ENCODE results near the gene TMEM14B.
A peak's percentile ranks its signal among the peaks of the same experiment; 100 is the strongest.
"Not testable (repeated sequence)": the region's sequence is repeated elsewhere in the genome, so short reads cannot be mapped to it uniquely, and the experiment has no call there.

The TMEM14B gene

DNA sequence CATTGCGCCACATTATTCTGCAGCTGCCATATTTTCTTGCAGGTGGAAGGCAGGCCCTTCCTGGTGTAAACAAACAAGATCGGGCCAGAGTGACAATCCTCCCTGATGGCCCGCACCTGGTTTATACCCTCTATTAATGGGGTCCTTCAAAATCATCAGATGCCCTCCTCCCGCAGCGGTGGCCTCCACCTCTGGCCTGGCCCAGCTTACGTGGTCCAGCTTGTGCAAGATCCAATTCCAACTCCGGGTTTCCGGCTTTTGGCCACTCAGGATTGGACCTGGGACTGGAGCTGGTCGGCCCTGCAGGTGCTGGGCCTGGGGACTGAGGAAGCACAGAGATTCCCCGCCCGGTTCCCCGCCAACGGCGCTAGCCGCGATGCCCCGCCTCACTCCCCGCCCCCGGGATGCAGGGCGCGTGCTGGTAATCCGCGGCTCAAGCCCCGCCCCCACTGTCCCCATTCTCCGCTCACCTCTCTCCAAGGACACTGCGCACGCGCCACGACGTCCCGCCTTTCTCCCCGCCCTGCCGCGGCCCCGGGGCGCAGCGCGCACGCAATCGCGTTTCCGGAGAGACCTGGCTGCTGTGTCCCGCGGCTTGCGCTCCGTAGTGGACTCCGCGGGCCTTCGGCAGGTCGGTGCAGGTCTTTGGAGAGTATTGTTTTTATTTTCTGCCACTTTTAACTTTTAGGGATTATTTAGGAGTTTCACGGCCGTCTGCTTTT, at the start of gene TMEM14B:
TMEM14B (plus strand) TSS at position 555 of the 722 bp plus-strand sequence. CDS start 1,441 bp downstream, outside the sequence.
- DNase-seq: peak; percentile 99

DNA sequence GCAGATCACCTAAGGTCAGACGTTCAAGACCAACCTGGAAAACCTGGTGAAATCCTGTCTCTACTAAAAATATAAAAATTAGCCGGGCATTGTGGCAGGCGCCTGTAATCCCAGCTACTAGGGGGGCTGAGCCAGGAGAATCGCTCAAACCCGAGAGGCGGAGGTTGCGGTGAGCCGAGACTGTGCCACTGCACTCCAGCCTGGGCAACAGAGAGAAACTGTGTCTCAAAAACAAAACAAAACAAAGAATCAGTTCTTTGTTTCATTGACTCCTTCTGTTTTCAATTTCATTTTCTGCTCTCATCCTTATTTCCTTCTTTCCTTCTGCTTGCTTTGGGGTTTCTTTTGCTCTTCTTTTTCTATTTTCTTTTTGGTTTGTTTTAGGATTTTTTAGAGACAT, 33.6 kb upstream of the TMEM14B start:
- DNase-seq: no peak

DNA sequence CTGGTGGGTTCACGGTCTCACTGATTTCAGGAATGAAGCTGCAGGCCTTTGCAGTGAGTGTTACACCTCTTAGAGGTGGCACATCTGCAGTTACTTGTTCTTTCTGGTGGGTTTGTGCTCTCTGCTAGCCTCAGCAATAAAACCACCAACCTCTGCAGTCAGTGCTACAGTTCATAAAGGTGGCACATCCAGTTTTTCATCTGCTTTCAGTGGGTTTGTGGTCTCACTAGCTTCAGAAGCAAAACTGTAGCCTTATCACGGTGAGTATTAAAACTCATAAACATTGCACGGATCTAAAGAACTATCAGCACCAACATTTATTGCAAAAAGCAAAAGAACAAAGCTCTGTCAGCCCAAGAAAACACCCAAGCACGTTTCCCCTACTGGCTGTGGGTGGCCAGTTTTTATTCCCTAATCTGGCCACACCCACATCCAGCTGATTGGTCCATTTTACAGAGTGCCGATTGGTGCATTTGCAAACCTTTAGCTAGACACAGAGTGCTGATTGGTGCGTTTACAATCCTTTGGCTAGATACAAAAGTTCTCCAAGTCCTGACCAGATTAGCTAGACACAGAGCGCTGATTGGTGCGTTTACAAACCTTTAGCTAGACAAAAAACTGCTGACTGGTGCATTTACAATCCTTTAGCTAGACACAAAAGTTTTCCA, 28.2 kb upstream of the TMEM14B start:
- no peak for DNase-seq

DNA sequence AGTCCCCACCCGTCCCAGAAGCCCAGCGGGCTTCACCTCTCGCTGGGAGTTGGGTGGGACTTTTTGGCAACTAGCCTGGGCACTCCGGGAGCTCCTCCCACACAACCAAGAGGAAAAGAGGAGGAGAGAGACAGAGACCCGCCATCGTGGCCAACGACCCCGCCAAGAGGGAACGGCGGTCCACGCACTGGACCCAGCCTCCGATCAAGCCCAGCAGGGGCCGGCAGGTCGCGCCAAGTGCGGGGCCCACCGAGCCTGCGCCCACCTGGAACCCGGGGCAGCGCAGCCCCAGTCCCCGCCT, 27.7 kb upstream of the TMEM14B start:
- peak; percentile 37 for DNase-seq

GRCh38 chr6:10720265-10720959, 27.2 kb upstream of the TMEM14B start:
- DNase-seq: peak; percentile 62

DNA sequence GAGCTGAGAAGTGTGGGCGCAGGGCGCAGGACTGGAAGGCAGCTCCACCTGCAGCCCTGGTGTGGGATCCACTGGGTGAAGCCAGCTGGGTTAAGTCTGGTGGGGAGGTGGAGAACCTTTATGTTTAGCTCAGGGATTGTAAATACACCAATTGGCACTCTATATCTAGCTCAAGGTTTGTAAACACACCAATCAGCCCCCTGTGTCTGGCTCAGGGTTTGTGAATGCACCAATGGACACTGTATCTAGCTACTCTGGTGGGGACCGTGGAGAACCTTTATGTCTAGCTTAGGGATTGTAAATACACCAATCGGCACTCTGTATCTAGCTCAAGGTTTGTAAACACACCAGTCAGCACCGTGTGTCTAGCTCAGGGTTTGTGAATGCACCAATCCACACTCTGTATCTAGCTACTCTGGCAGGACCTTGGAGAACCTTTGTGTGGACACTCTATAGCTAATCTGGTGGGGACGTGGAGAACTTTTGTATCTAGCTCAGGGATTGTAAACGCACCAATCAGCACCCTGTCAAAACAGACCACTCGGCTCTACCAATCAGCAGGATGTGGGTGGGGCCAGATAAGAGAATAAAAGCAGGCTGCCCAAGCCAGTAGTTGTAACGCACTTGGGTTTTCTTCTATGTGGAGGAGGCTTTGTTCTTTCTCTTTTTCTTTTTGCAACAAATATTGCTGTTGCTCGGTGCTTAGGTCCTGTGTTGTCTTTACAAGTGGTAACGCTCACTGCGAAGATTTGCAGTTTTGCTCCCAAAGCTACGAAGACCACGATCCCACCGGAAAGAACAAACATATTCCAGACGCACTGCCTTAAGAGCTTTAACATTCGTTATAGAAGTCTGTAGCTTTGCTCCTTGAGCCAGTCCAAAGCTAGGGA, 26.4 kb upstream of the TMEM14B start:
- not testable (repeated sequence) for DNase-seq

- DNase-seq: no peak
Measured at GRCh38 chr6:10721850-10722569, 25.6 kb upstream of the TMEM14B start.

DNA sequence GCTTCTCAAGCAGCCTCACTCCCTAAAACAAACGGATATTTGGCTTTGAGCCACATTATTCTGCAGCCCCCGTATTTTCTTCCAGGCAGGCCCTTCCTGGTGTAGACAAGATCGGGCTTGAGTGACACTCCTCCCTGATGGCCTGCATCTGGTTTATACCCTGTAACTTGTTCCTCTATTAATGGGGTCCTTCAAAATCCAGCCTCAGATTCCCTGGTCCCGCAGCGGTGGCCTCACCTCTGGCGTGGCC, 25.1 kb upstream of the TMEM14B start:
- no peak for DNase-seq

DNA sequence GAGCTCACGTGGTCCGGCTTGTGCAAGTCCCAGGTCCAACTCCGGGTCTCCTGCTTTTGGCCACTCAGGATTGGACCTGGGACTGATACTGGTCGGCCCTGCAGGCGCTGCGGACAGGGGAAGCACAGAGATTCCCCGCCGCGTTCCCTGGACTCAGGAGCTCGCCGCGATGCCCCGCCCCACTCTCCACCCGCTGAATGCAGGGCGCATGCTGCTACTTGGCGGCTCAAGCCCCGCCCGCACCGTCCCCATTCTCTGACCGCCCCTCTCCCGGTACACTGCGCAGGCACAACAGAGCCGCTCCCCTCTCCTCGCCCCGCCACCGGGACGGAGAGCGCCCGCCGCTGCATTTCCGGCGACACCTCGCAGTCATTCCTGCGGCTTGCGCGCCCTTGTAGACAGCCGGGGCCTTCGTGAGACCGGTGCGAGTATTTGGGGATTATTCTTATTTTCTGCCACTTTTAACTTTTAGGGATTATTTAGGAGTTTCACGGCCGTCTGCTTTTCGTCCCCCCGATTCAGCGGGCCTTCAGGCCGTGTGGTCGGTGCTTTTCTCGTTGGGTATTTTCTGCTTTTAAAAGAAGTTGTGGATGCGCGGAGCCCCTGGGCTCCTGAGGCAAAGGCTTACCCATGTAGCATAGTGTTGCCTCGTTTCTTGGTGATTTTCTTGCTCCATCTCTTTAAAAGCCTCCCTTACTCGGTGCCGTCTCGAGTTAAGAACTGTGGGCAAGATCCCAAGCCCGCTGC, 24.6 kb upstream of the TMEM14B start, which contains the start of gene TMEM14C:
TMEM14C (plus strand) TSS at position 251 of the 747 bp plus-strand sequence. CDS start 1,544 bp downstream, outside the sequence.
- DNase-seq: peak; percentile 98

DNA sequence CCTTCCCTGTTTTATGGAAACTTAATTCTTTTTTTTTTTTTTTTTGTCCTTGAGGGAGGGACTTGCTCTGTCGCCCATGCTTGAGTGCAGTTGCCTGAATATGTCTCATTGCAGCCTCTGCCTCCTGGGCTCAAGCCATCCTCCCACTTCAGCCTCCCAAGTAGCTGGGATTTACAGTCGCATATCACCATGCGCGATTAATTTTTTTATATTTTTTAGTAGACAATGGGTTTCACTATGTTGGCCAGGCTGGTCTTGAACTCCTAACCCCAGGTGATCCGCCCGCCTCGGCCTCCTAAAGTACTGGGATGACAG, 24.1 kb upstream of the TMEM14B start:
- no peak for DNase-seq

- no peak for DNase-seq
Measured at GRCh38 chr6:10725044-10725443, 22.6 kb upstream of the TMEM14B start.

DNA sequence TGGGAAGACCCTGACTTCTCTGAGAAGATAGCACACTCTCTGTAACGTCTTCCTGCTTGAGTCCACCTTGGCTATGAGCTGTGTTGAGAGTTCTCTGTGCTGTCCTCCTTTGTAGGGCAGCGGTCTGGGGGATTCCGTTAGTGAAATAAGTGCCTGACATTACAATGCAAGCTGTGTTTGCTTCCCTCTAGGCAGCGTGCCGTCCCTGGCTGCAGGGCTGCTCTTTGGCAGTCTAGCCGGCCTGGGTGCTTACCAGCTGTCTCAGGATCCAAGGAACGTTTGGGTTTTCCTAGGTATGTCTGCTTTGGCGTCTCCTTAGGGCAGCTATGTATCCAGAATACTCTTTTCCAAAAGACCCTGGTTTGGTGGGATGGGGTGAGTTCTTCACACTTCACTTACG, 21.9 kb upstream of the TMEM14B start:
- DNase-seq: no peak

DNA sequence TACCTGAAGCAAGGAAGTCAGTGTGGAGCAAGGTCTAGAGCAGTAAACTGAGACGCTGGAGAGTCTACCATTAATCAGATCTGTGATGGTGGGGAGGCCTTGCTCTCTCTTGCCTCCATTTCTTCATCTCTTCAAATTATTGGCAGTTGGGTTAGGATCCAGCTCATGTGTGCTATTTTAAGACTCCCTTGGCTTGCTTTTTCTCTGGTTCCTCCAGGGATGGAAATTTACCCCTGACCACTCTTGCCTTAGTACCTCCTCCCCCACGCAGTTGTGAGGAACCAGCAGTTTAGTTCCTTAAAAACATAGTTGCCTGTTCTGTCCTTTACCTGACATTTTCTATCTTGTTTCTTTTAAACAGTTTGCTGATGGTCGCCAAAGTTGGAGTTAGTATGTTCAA, 17.4 kb upstream of the TMEM14B start:
- DNase-seq: no peak

DNA sequence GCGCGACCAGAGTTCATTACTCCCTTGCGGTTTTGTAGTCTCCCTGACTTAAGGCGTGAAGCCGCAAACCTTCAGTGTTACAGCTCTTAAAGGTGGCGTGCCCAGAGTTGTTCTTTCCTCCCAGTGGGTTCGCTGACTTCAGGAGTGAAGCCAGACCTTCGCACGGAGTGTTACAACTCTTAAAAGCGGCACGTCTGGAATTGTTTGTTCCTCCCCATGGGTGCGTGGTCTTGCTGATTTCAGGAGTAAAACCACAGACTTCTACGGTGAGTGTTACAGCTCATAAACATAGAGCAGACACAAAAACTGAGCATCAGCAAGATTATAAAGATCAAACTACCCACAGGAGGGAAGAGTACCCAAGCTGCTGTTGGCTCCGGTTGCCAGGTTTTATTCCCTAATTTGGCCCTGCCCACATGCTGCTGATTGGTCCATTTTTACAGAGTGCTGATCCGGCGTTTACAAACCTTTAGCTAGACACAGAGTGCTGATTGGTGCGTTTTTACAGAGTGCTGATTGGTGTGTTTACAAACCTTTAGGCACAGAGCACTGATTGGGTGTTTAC, 14.4 kb upstream of the TMEM14B start:
- no peak for DNase-seq

- DNase-seq: no peak
Measured at GRCh38 chr6:10733863-10734262, 13.7 kb upstream of the TMEM14B start.

DNA sequence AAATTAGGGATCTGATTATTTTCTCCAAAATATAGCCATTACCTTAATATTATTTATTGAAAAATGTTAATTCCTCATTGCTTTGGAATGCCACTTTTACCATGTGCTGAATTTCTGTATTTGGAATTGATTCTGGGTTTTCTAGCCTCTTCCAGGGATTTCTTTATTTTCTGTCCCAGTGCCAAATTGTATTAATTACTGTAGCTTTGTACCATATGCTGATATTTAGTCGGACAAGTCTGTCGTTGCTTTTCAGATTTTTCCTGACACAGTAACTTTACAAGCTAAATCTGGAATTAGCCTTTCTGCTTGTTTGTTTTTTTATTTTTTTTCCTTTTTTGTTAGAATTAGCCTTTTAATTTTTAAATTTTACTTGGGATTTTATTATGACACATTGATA, 10.9 kb upstream of the TMEM14B start:
- DNase-seq: no peak

DNA sequence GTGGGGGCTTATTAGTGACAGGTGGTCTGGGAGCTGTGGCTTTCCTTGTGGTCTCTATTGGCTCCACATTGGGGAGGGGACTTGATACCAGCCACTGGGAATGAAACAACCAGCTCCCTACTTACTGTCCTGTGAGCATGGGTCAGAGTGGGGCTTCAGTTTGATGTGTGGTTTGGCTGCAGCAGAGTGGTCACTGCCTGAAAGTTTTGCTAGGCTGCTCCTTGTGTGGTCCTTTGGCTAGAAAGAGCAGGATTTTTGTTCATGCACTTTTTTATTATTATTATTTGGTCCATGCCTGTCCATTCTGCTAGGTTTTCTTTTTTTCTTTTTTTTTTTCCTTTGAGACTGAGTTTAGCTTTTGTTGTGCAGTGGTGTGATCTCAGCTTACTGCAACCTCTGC, 7.5 kb upstream of the TMEM14B start:
- no peak for DNase-seq

GRCh38 chr6:10741643-10742042, 6.0 kb upstream of the TMEM14B start:
- DNase-seq: not testable (repeated sequence)

DNA sequence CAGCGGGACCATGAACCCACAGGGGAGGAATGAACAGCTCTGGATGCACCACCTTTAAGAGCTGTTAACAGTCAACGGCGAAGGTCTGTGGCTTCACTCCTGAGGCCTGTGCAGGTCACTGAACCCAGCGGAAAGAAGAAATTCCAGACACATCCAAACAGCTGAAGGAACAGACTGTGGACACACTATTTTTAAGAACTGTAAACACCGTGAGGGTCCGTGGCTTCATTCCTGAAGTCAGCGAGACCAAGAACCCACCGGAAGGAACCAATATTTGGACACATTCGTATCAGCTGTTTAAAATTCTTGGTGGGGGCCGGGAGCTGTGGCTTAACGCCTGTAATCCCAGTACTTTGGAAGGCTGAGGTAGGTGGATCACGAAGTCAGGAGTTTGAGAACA, 5.4 kb upstream of the TMEM14B start:
- no peak for DNase-seq

DNA sequence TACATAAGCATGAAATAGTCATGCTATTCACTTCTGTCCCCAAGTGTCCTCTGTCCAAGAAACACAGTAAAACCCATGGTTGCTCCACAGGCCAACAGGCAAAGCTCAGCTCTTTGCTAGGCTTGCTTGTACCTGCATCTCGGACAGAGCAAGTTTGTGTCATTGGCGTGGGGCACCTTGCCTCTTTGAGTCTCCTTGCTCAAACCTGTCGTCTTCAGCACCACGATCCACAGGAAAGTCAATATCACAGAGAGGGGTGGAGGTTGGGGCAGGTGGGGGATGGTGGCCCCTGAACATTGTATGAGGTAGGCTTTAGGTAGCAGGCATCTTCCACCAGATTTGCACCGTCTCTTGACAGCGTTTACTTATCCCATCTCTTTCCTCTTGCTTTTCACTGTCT, 4.1 kb upstream of the TMEM14B start:
- no peak for DNase-seq

- DNase-seq: no peak
Measured at GRCh38 chr6:10745116-10745515, 2.5 kb upstream of the TMEM14B start.

GRCh38 chr6:10746915-10747250, 722 bp upstream of the TMEM14B start:
- DNase-seq: no peak
